Endothelial cell of umbilical vein (primary cell): ENCODE measurements around the gene UBE4B.

Experiments used
- EZH2 ChIP-seq: IDR thresholded peaks from 2 replicates; pipeline ENCODE4 v1.6.1; 2012; ENCODE audit warnings: borderline replicate concordance, low read depth, mild to moderate bottlenecking, moderate library complexity, low read length, inconsistent platforms; ENCODE audit not compliant: severe bottlenecking
- GATA2 ChIP-seq: IDR thresholded peaks from 2 replicates; pipeline ENCODE4 v1.7.0; 2011; ENCODE audit warnings: low read depth, mild to moderate bottlenecking, moderate library complexity, mixed read lengths, low read length; ENCODE audit not compliant: insufficient read length, insufficient read depth
- MAX ChIP-seq: IDR thresholded peaks from 2 replicates; pipeline ENCODE4 v1.6.1; 2011; ENCODE audit not compliant: insufficient read depth, insufficient read length
- MYC ChIP-seq: IDR thresholded peaks from one replicate; pipeline ENCODE4 v1.6.1; 2011; ENCODE audit warnings: mild to moderate bottlenecking, low read depth, low read length
- POLR2A ChIP-seq: IDR thresholded peaks from 2 replicates; pipeline ENCODE4 v1.6.1; 2012; ENCODE audit warnings: low read depth, mild to moderate bottlenecking, control low read depth, low read length
- POLR2AphosphoS5 ChIP-seq: IDR thresholded peaks from 2 replicates; pipeline ENCODE4 v1.6.1; 2012; ENCODE audit warnings: low read depth, mild to moderate bottlenecking, control low read depth, low read length, moderate library complexity; ENCODE audit not compliant: insufficient read depth
- TF ChIP-seq, protein P1 (sequence below), 2 donors: IDR thresholded peaks; 1 replicate in 1 of 2; 2 replicates in 1 of 2; pipeline ENCODE4 v1.5.1; 2011; ENCODE audit warnings: low read length in 2 of 2, mild to moderate bottlenecking in 2 of 2, moderate library complexity in 2 of 2, control low read depth in 1 of 2, inconsistent platforms in 1 of 2, low read depth in 1 of 2; ENCODE audit not compliant: insufficient read depth in 1 of 2; ENCODE audit errors: extremely low read depth in 1 of 2

DNA sequence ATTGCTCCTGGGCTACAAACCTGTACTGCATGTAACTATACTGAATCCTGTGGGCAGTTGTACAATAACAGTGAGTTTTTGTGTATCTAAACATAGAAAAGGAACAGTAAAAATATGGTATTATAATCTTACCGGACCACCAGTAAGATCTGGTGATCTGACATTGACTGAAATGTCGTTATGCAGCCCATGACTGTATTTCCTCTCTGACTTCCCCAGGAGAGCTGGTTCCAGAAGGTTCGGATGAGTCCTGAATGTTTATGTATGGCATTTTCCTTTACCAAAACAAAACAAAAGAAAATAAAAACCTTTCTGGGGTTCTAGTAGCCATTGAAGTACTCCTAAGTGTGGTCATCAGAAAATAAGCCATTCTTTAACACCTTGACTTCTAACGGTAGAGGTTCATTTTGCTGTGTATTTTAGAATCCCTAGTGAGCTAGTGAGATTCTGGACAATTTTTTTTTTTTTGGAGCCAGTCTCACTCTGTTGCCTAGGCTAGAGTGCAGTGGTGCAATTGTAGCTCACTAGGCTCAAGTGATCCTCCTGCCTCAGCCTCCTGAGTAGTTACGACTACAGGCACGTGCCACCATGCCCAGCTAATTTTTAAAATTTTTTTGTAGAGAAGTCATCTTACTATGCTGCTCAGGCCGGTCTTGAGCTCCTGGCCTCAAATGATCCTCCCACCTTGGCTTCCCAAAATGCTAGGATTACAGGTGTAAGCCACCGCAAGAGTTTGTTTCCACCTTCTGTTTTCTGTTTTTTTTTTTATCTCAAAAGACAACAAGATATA lies 27.7 kb downstream of the UBE4B start:
- TF ChIP-seq, protein P1, sequence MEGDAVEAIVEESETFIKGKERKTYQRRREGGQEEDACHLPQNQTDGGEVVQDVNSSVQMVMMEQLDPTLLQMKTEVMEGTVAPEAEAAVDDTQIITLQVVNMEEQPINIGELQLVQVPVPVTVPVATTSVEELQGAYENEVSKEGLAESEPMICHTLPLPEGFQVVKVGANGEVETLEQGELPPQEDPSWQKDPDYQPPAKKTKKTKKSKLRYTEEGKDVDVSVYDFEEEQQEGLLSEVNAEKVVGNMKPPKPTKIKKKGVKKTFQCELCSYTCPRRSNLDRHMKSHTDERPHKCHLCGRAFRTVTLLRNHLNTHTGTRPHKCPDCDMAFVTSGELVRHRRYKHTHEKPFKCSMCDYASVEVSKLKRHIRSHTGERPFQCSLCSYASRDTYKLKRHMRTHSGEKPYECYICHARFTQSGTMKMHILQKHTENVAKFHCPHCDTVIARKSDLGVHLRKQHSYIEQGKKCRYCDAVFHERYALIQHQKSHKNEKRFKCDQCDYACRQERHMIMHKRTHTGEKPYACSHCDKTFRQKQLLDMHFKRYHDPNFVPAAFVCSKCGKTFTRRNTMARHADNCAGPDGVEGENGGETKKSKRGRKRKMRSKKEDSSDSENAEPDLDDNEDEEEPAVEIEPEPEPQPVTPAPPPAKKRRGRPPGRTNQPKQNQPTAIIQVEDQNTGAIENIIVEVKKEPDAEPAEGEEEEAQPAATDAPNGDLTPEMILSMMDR (IDR thresholded peaks at IDR 0.05; ENCODE audit: extremely low read depth in 1 of 2, insufficient read depth in 1 of 2, low read depth in 1 of 2, low read length in 2 of 2) = no peak
- TF ChIP-seq POLR2AphosphoS5 (no peak), EZH2 (no peak), MAX (no peak), POLR2A (no peak), GATA2 (no peak), MYC (no peak)
